ENCODE results near the gene TIMM10.

DNA sequence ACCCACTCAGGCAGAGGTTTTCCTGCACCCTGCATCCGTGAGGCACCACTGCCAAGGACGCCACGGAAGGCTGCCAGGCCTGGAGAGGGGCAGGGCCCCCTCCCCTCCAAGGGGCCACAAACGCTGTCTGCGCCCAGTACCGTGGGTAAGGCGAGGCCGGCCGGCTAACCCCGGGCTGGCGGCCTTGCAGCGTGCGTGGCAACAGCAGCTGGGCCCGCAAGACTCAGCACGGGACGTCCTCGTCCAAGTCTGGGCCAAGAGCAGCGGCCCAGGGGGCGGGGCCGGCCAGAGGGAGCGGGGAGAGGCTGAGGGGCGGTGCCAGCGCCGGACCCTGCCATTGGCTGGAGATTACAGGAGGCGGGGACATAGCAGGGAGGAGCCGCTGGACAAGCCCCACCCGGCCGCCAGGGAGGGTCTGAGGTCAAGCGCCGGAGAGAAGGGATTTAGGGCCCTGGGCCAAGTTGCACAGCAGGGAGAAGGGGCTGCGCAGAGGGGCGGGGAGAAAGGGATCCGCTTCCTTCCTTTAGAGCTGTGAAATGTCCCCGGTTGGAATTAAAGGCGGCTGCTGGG is 31.1 kb downstream of the TIMM10 start:
- TF ChIP-seq CTCF (conservative IDR thresholded peaks at IDR 0.05; ENCODE audit: low read depth, low read length) (no peak), EZH2 (IDR thresholded peaks at IDR 0.05; ENCODE audit: low read length, unreplicated experiment) (no peak), EZH2phosphoT487 (IDR thresholded peaks at IDR 0.05; ENCODE audit: borderline replicate concordance, low read length) (no peak)

Measured in PC-3 (cell line).